GM12874 (cell line): Measurements from ENCODE around the gene SPATS2.

Source experiments
- TF ChIP-seq, protein P1 (sequence below): IDR thresholded peaks from 2 replicates; pipeline ENCODE4 v1.5.1; 2011; ENCODE audit warnings: low read depth, mild to moderate bottlenecking, control low read depth, low read length, moderate library complexity; ENCODE audit not compliant: insufficient read depth

The SPATS2 gene

DNA sequence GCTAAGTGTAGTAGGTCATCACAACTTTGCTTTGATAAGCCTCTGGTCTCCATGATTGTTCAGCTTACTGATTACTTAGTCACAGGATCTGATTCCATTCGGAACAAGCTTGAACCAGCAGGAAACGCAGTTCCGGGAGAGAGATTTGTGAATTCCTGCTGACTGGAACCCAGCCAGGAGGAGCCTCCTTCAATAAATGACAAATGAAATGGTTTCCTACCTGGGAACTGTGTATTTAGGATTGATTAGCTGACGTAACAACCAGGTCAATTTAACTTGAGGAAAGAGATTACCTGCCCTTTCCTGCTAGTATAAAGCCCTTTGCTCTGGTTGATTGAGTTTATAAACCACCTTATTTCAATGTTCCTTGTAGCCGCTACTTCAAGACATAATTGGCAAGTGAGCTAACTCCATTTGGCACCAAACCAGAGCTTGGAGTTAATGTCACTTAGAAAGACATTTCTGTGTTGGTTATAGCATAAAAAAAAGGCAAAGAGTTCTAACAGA lies 136.5 kb downstream of the SPATS2 start:
- TF ChIP-seq, protein P1, sequence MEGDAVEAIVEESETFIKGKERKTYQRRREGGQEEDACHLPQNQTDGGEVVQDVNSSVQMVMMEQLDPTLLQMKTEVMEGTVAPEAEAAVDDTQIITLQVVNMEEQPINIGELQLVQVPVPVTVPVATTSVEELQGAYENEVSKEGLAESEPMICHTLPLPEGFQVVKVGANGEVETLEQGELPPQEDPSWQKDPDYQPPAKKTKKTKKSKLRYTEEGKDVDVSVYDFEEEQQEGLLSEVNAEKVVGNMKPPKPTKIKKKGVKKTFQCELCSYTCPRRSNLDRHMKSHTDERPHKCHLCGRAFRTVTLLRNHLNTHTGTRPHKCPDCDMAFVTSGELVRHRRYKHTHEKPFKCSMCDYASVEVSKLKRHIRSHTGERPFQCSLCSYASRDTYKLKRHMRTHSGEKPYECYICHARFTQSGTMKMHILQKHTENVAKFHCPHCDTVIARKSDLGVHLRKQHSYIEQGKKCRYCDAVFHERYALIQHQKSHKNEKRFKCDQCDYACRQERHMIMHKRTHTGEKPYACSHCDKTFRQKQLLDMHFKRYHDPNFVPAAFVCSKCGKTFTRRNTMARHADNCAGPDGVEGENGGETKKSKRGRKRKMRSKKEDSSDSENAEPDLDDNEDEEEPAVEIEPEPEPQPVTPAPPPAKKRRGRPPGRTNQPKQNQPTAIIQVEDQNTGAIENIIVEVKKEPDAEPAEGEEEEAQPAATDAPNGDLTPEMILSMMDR, result no peak

DNA sequence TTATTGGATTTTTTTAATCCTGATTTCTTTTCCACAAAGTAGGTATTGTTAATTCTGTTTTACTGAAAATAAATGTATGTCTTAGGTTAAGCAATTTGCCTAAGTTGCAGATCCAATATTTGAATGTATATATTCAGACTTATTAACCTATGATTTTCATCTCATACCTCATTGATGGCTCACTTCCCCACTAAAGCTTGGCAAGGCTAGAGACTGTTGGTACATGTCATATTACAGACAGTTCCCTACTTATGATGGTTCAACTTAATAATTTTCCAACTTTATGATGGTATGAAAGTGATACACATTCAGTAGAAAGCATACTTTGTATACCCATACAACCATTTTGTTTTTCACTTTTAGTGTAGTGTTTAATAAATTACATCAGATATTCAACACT lies 138.4 kb downstream of the SPATS2 start:
- TF ChIP-seq, protein P1, result no peak

DNA sequence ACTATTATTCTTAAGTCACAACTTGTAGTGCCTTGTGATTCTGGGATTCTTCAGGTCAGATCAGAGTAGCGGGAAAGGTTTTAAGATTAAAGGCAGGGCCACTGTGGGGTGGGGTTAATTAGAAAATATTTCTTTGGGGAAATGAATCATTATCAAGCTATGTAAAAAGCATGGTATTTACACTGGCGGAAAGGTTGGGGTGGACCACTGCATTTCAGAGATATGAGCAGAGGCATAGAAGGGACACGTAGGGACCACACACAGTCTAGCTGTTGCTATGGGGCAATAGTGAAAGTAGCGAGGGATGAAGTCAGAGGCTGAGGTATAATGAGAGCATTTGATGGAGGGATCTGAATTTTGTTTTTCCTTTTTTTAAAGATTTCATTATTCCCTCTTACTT lies 139.9 kb downstream of the SPATS2 start:
- TF ChIP-seq, protein P1, result no peak

DNA sequence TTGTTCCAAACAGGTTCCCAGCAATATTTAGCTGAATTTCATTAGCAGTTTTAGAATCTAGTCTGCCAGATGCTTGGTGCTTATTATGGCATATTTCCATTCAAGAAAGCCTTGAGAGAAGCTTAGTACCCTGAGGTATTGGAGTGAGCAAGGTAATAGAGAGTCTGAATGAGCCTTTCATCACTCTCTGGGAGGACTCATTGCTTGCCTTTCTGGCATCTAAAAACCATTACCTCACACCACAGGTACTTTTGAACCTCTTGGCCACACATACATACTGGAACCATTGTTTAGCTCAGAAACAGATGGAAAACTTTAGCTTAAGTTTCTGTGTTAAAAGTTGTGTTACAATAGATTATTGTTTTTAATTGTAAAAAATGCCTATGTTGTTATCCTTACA lies 144.1 kb downstream of the SPATS2 start:
- TF ChIP-seq, protein P1, result no peak

DNA sequence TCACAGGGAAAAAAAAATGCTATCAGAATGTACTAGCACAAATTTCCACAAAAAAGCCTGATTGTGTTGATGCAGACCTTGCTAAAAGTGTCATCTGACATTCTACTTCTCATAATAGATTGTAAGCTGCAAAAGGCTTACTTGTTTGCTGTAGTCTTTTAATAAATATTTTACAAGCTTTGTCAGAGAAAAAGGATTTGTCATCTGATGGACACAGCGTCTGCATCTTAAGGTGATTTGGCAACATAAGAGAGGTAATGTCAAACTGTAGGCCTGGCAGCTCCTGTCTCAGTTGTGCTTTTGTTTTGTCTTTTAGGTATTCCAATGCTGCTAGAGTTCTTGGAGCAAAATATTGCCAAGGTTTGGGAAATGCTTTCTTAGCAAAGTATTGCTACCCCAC lies 145.3 kb downstream of the SPATS2 start:
- TF ChIP-seq, protein P1, result no peak

DNA sequence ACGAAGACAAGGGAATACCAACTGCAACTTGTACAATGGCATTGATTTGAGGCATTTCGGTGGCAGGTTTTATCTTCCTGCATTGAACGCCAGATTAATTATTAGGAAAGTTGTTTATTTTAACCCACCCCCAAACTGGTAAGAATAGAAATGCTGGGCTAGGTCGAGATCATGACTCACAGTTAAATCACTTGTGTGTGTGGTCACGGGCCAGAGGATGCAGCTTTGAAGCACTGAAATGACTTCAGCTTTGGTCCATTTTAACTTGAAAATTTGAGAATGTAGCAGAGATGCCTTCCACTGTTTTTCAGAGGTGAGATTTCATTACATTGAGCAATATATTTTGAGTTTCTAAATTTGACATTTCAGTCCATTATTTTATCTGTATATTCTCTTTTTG lies 148.0 kb downstream of the SPATS2 start:
- TF ChIP-seq, protein P1, result no peak

DNA sequence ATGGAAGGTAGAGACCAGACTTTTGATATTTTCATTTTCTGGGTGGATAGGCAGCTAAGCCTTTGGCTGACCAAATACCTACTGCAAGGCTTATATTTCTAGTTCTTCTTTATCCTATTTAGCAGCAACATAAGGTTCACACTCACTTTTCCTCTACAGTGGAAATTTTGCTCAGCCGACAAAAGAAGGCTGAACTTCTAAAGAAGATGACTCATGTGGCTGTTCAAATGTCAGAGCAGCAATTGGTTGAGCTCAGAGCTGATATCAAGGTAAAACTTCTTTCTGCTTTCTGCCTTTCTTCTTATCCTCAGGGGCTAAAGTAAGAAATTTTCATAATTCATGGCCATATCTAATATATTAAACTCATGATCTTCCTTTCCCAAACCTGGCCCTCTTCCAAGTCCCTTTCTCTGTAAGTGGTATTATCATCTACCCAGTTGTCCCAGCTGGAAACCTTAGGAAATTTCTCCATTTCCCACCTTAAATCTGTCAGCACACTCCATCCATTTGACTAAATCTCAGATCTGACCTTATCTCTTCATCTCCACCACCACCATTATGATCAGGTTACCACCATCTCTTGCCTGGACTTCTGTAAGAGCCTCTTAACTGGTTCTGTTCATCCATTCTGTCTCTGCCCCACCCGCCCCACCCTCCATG lies 151.8 kb downstream of the SPATS2 start:
- TF ChIP-seq, protein P1, result no peak
